ENCODE results near the gene DVL2.

DNA sequence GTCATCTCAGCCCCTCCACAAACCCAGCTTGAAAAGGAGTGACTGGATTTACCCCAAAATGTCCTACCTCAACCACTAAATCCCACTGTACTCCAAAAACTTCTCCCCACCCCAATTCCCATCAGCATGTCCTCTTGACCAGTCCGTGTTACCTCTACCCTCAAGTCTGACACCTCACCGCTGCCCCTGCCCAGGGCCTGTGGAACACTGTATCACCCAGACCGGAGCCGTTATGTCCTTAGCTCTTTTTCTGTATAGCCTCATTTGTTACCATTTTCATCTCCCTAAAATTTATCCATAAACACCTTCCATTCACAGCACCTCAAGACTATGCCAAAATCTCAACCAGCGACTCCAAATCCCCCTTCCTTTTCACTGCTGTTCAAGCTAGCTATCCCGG, 2.5 kb upstream of the DVL2 start:
- TF ChIP-seq, protein P1, sequence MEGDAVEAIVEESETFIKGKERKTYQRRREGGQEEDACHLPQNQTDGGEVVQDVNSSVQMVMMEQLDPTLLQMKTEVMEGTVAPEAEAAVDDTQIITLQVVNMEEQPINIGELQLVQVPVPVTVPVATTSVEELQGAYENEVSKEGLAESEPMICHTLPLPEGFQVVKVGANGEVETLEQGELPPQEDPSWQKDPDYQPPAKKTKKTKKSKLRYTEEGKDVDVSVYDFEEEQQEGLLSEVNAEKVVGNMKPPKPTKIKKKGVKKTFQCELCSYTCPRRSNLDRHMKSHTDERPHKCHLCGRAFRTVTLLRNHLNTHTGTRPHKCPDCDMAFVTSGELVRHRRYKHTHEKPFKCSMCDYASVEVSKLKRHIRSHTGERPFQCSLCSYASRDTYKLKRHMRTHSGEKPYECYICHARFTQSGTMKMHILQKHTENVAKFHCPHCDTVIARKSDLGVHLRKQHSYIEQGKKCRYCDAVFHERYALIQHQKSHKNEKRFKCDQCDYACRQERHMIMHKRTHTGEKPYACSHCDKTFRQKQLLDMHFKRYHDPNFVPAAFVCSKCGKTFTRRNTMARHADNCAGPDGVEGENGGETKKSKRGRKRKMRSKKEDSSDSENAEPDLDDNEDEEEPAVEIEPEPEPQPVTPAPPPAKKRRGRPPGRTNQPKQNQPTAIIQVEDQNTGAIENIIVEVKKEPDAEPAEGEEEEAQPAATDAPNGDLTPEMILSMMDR (IDR thresholded peaks at IDR 0.05): no peak
- TF ChIP-seq POLR2A (IDR thresholded peaks at IDR 0.05): no peak

Measured in esophagus squamous epithelium (tissue), 4 donors.